Erythroblast (primary cell): ENCODE measurements around the gene CABP4.

Experiments
- GATA1 ChIP-seq: IDR thresholded peaks from 2 replicates; pipeline ENCODE4 v1.6.1; 2011; ENCODE audit warnings: low read depth, mild to moderate bottlenecking, control low read depth, low read length, moderate library complexity
- POLR2A ChIP-seq: IDR thresholded peaks from 2 replicates; pipeline ENCODE4 v1.6.1; 2011; ENCODE audit warnings: mild to moderate bottlenecking, low read length

DNA sequence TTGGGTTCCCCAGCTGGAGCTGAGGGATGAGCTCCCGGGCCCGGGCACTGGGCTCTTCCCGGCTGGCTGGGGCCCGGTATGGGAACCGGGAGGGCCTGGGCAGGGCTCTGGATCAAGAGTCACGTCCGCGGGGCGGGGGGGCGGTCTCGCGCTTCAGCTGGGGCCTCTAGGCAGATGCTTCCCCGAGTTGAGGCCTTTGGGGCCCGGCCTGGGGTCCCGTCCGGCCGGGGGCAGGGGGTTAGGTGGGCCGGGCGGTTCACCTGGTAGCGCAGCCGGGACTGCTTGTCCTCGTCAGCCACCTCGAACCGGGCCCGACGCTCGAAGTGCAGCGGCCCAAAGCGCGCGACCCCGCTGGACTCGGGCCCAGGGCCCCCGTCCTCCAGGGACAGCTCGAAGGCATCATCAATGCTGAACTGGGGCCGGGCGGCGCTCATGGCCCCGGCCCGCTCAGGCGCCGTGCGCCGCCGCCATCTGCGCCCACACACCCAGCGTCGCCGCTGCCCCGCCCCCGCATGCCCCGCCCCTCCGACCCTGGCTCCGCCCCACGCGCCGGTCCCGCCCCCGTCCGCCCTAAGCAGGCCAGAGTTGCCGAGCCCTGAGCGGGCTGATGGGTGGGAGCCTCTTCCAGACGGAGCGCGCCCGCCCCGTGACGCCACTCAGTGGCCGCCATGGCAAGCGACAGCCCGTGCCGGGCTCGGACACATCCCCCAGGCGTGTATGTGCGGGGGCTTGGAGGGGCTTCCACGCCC is 13.8 kb downstream of the CABP4 start, which contains the start of gene TMEM134:
- peak; percentile 76 for TF ChIP-seq POLR2A
- TF ChIP-seq GATA1, result no peak
